ENCODE results near the gene P2RY6. TPM values are rescaled to one million over a fixed set of nuclear protein-coding genes. Genes with fewer than 3 reads are reported as not detected.

P2RY6 gene
- polyA plus RNA-seq, 1 donor (not counting 4 experiments of a cell fraction or from before 2014, with no cell fraction given): 0.04 TPM

GRCh38 chr11:73245461-73245860 lies 26.7 kb upstream of the P2RY6 start:
- Histone ChIP-seq H3K9me3 (ENCODE audit: control insufficient read depth, low read depth, low read length) (no peaks in the 10 kb centered on the region), H3K9me1 (ENCODE audit: control insufficient read depth, extremely low read depth, insufficient read depth, low read length) (no peaks in the 10 kb centered on the region), H2AFZ (ENCODE audit: control insufficient read depth, low read length) (no peak overlapping the region), H4K20me1 (ENCODE audit: control insufficient read depth, extremely low read depth, insufficient read depth, low read length) (no peaks in the 10 kb centered on the region), H3K27ac (ENCODE audit: control insufficient read depth, insufficient read depth, low read length) (no peak overlapping the region), H3K9ac (ENCODE audit: control insufficient read depth, extremely low read depth, insufficient read depth, low read length) (no peak overlapping the region), H3K36me3 (ENCODE audit: control insufficient read depth in 2 of 2, extremely low read depth in 1 of 2, insufficient read depth in 2 of 2, low read length in 2 of 2) (no peaks in the 10 kb centered on the region), H3K4me1 (ENCODE audit: control insufficient read depth, extremely low read depth, insufficient read depth, low read length) (peaks cover 12% of the 10 kb centered on the region), H3K4me2 (ENCODE audit: control insufficient read depth, extremely low read depth, insufficient read depth, low read depth, low read length) (no peak overlapping the region), H3K4me3 (ENCODE audit: control insufficient read depth in 2 of 3, extremely low read depth in 1 of 3, insufficient read depth in 2 of 3, low read depth in 1 of 3, low read length in 3 of 3) (no peak overlapping the region), H3K27me3 (ENCODE audit: control insufficient read depth, extremely low read depth, insufficient read depth, low read length) (no peaks in the 10 kb centered on the region), H3K79me2 (ENCODE audit: control insufficient read depth, insufficient read depth, low read length) (no peaks in the 10 kb centered on the region)
- TF ChIP-seq CTCF (optimal IDR thresholded peaks at IDR 0.05 in 1 of 3, IDR thresholded peaks at IDR 0.05 in 1 of 3, conservative IDR thresholded peaks at IDR 0.05 in 1 of 3; ENCODE audit: extremely low read depth in 1 of 3, insufficient read depth in 2 of 3, low read length in 3 of 3) (no peak), EZH2 (IDR thresholded peaks at IDR 0.05; ENCODE audit: low read length) (no peak)
- no peak for FAIRE-seq
- DNase-seq (ENCODE audit: low read depth, low spot score): no peak
- dilution Hi-C loops (cut with MboI; ENCODE audit: extremely low pct_ligation_motif_present, low sequenced_read_pairs): no loop called here

GRCh38 chr11:73246303-73246702 lies 25.8 kb upstream of the P2RY6 start:
- dilution Hi-C loops (cut with MboI; ENCODE audit: extremely low pct_ligation_motif_present, low sequenced_read_pairs): no loop called here
- TF ChIP-seq EZH2 (IDR thresholded peaks at IDR 0.05; ENCODE audit: low read length): no peak

GRCh38 chr11:73248526-73249185 lies 23.5 kb upstream of the P2RY6 start:
- Histone ChIP-seq H3K27ac (ENCODE audit: control insufficient read depth, insufficient read depth, low read length) (no peak overlapping the region), H4K20me1 (ENCODE audit: control insufficient read depth, extremely low read depth, insufficient read depth, low read length) (no peaks in the 10 kb centered on the region), H3K79me2 (ENCODE audit: control insufficient read depth, insufficient read depth, low read length) (no peaks in the 10 kb centered on the region), H3K9me3 (ENCODE audit: control insufficient read depth, low read depth, low read length) (no peaks in the 10 kb centered on the region), H3K27me3 (ENCODE audit: control insufficient read depth, extremely low read depth, insufficient read depth, low read length) (no peaks in the 10 kb centered on the region), H3K4me1 (ENCODE audit: control insufficient read depth, extremely low read depth, insufficient read depth, low read length) (no peaks in the 10 kb centered on the region), H3K4me3 (ENCODE audit: control insufficient read depth in 2 of 3, extremely low read depth in 1 of 3, insufficient read depth in 2 of 3, low read depth in 1 of 3, low read length in 3 of 3) (no peak overlapping the region), H2AFZ (ENCODE audit: control insufficient read depth, low read length) (no peak overlapping the region), H3K36me3 (ENCODE audit: control insufficient read depth in 2 of 2, extremely low read depth in 1 of 2, insufficient read depth in 2 of 2, low read length in 2 of 2) (no peaks in the 10 kb centered on the region), H3K4me2 (ENCODE audit: control insufficient read depth, extremely low read depth, insufficient read depth, low read depth, low read length) (no peak overlapping the region), H3K9ac (ENCODE audit: control insufficient read depth, extremely low read depth, insufficient read depth, low read length) (no peak overlapping the region), H3K9me1 (ENCODE audit: control insufficient read depth, extremely low read depth, insufficient read depth, low read length) (no peaks in the 10 kb centered on the region)
- no peak for DNase-seq (ENCODE audit: low read depth, low spot score)
- dilution Hi-C loops (cut with MboI; ENCODE audit: extremely low pct_ligation_motif_present, low sequenced_read_pairs): no loop called here
- no peak for FAIRE-seq
- no peak for TF ChIP-seq CTCF (optimal IDR thresholded peaks at IDR 0.05 in 1 of 3, IDR thresholded peaks at IDR 0.05 in 1 of 3, conservative IDR thresholded peaks at IDR 0.05 in 1 of 3; ENCODE audit: extremely low read depth in 1 of 3, insufficient read depth in 2 of 3, low read length in 3 of 3)
- no peak for TF ChIP-seq EZH2 (IDR thresholded peaks at IDR 0.05; ENCODE audit: low read length)

More at GRCh38 chr11:73246303-73246702, 25.8 kb upstream of the P2RY6 start:
- Histone ChIP-seq H3K9me3 (ENCODE audit: control insufficient read depth, low read depth, low read length) (no peaks in the 10 kb centered on the region), H3K4me3 (ENCODE audit: control insufficient read depth in 2 of 3, extremely low read depth in 1 of 3, insufficient read depth in 2 of 3, low read depth in 1 of 3, low read length in 3 of 3) (no peak overlapping the region), H2AFZ (ENCODE audit: control insufficient read depth, low read length) (no peak overlapping the region), H3K27ac (ENCODE audit: control insufficient read depth, insufficient read depth, low read length) (no peak overlapping the region), H3K79me2 (ENCODE audit: control insufficient read depth, insufficient read depth, low read length) (no peaks in the 10 kb centered on the region), H3K9me1 (ENCODE audit: control insufficient read depth, extremely low read depth, insufficient read depth, low read length) (no peaks in the 10 kb centered on the region), H3K4me2 (ENCODE audit: control insufficient read depth, extremely low read depth, insufficient read depth, low read depth, low read length) (no peak overlapping the region), H3K9ac (ENCODE audit: control insufficient read depth, extremely low read depth, insufficient read depth, low read length) (no peak overlapping the region), H3K4me1 (ENCODE audit: control insufficient read depth, extremely low read depth, insufficient read depth, low read length) (peaks cover 11% of the 10 kb centered on the region), H3K36me3 (ENCODE audit: control insufficient read depth in 2 of 2, extremely low read depth in 1 of 2, insufficient read depth in 2 of 2, low read length in 2 of 2) (no peaks in the 10 kb centered on the region), H4K20me1 (ENCODE audit: control insufficient read depth, extremely low read depth, insufficient read depth, low read length) (no peaks in the 10 kb centered on the region), H3K27me3 (ENCODE audit: control insufficient read depth, extremely low read depth, insufficient read depth, low read length) (no peaks in the 10 kb centered on the region)
- DNase-seq (ENCODE audit: low read depth, low spot score): no peak
- no peak for FAIRE-seq

Data from keratinocyte (primary cell).